NT2/D1 (cell line): ENCODE measurements around the gene PCDHGA9.

Source experiments
- SUZ12 ChIP-seq: IDR thresholded peaks from 2 replicates; pipeline ENCODE4 v1.6.1; 2011; ENCODE audit not compliant: insufficient read length, insufficient read depth; ENCODE audit errors: extremely low read depth
- YY1 ChIP-seq: IDR thresholded peaks from 2 replicates; pipeline ENCODE4 v1.6.1; 2011; ENCODE audit not compliant: insufficient read length, insufficient read depth
- ZNF274 ChIP-seq: IDR thresholded peaks from 2 replicates; pipeline ENCODE4 v1.6.1; 2011; ENCODE audit warnings: mild to moderate bottlenecking, low read depth, low read length

DNA sequence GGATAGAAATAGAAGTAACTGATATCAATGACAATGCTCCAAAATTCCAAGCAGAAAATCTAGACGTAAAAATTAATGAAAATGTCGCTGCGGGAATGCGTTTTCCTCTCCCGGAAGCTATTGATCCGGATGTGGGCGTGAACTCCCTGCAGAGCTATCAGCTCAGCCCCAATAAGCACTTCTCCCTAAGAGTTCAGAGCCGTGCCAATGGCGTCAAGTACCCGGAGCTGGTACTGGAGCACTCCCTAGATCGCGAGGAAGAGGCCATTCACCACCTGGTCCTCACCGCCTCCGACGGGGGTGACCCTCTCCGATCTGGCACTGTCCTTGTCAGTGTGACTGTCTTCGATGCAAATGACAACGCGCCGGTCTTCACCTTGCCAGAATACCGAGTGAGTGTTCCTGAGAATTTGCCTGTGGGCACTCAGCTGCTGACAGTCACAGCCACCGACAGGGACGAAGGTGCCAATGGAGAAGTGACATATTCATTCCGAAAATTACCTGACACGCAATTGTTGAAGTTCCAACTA is 11.0 kb downstream of the PCDHGA9 start:
- no peak for TF ChIP-seq ZNF274
- no peak for TF ChIP-seq YY1
- TF ChIP-seq SUZ12 = no peak
